WTC11 (cell line): ENCODE measurements around the gene SLC12A4. TPM values are rescaled to one million over a fixed set of nuclear protein-coding genes. Genes with fewer than 3 reads are reported as not detected.

Source experiments
- ATAC-seq: fragments of 200-7000 bp; cut with Tn5 transposase; 2 replicates; pipeline ENCODE4 v1.10.0; 2021; ENCODE audit warnings: mild to moderate bottlenecking, moderate library complexity
- CTCF ChIA-PET: fragments of 300-600 bp; sonication (Branson Sonifier 250); formaldehyde crosslinking; loops from one replicate; lab custom pipeline; 2021; ENCODE audit warnings: antibody characterized with exemption; lab: Charles Lee
- POLR2A ChIA-PET: fragments of 350-600 bp; sonication (Branson Sonifier 250); formaldehyde crosslinking; loops from one replicate; lab custom pipeline; 2021; ENCODE audit warnings: antibody characterized with exemption; lab: Charles Lee
- DNase-seq: peaks from one replicate; pipeline ENCODE4 v3.0.0; 2021; ENCODE audit warnings: low spot score
- H3K27ac Mint-ChIP-seq: 2 replicates; pipeline ENCODE4 v1.8.0; 2021; ENCODE audit warnings: mixed read lengths
- H3K27me3 Mint-ChIP-seq: 2 replicates; pipeline ENCODE4 v1.8.0; 2021; ENCODE audit warnings: low read depth, mild to moderate bottlenecking, moderate library complexity, mixed read lengths
- H3K36me3 Mint-ChIP-seq: 2 replicates; pipeline ENCODE4 v1.8.0; 2021; ENCODE audit warnings: mixed read lengths
- H3K4me1 Mint-ChIP-seq: 2 replicates; pipeline ENCODE4 v1.8.0; 2022; ENCODE audit warnings: mixed read lengths
- H3K4me3 Mint-ChIP-seq: 2 replicates; pipeline ENCODE4 v1.8.0; 2021; ENCODE audit warnings: mild to moderate bottlenecking, moderate library complexity, mixed read lengths
- H3K9me3 Mint-ChIP-seq: 2 replicates; pipeline ENCODE4 v1.8.0; 2021; ENCODE audit warnings: mixed read lengths
- ARID4B ChIP-seq: sonication (generic); formaldehyde crosslinking; IDR thresholded peaks from 2 replicates; pipeline ENCODE4 v1.8.0; 2023; ENCODE audit warnings: missing genetic modification reagents, mild to moderate bottlenecking, borderline replicate concordance
- CTCF ChIP-seq: fragments of 200-600 bp; IDR thresholded peaks from 2 replicates; pipeline ENCODE4 v1.8.0; 2022; ENCODE audit warnings: antibody characterized with exemption
- FOXK1 ChIP-seq: sonication (generic); formaldehyde crosslinking; IDR thresholded peaks from 2 replicates; pipeline ENCODE4 v1.8.0; 2022; ENCODE audit warnings: mild to moderate bottlenecking, moderate library complexity, missing genetic modification reagents
- FOXP1 ChIP-seq: sonication (generic); formaldehyde crosslinking; IDR thresholded peaks from 2 replicates; pipeline ENCODE4 v1.8.0; 2022; ENCODE audit warnings: missing genetic modification reagents, mild to moderate bottlenecking, moderate library complexity, borderline replicate concordance
- GABPB1 ChIP-seq: sonication (generic); formaldehyde crosslinking; IDR thresholded peaks from 2 replicates; pipeline ENCODE4 v1.8.1; 2023; ENCODE audit warnings: mild to moderate bottlenecking, missing genetic modification reagents
- HMGXB4 ChIP-seq: sonication (generic); formaldehyde crosslinking; IDR thresholded peaks from 2 replicates; pipeline ENCODE4 v1.8.1; 2023; ENCODE audit warnings: mild to moderate bottlenecking, moderate library complexity, missing genetic modification reagents
- KAT7 ChIP-seq: sonication (generic); formaldehyde crosslinking; IDR thresholded peaks from 2 replicates; pipeline ENCODE4 v1.8.1; 2023; ENCODE audit warnings: missing genetic modification reagents, mild to moderate bottlenecking, borderline replicate concordance
- MLX ChIP-seq: sonication (generic); formaldehyde crosslinking; IDR thresholded peaks from 2 replicates; pipeline ENCODE4 v1.8.1; 2023; ENCODE audit warnings: mild to moderate bottlenecking, missing genetic modification reagents, moderate library complexity
- NFYB ChIP-seq: sonication (generic); formaldehyde crosslinking; conservative IDR thresholded peaks from 2 replicates; pipeline ENCODE4 v1.8.0; 2022; ENCODE audit warnings: low read depth, missing genetic modification reagents
- NR1H2 ChIP-seq: sonication (generic); formaldehyde crosslinking; IDR thresholded peaks from 2 replicates; pipeline ENCODE4 v1.9.0; 2021; ENCODE audit warnings: mild to moderate bottlenecking, moderate library complexity, missing genetic modification reagents
- NR2C2 ChIP-seq: sonication (generic); formaldehyde crosslinking; IDR thresholded peaks from 2 replicates; pipeline ENCODE4 v1.8.0; 2022; ENCODE audit warnings: mild to moderate bottlenecking, missing genetic modification reagents
- OVOL2 ChIP-seq: fragments of 250-450 bp; sonication (Bioruptor Pico); IDR thresholded peaks from 2 replicates; pipeline ENCODE4 v1.9.0; 2021; ENCODE audit warnings: mild to moderate bottlenecking, borderline replicate concordance
- SOX15 ChIP-seq: fragments of 250-450 bp; sonication (Bioruptor Pico); IDR thresholded peaks from 2 replicates; pipeline ENCODE4 v1.9.0; 2021; ENCODE audit warnings: mild to moderate bottlenecking
- SP1 ChIP-seq: sonication (generic); formaldehyde crosslinking; conservative IDR thresholded peaks from 2 replicates; pipeline ENCODE4 v1.8.1; 2022; ENCODE audit warnings: missing genetic modification reagents
- ZNF121 ChIP-seq: sonication (generic); formaldehyde crosslinking; IDR thresholded peaks from 2 replicates; pipeline ENCODE4 v1.8.0; 2023; ENCODE audit warnings: missing genetic modification reagents
- ZNF219 ChIP-seq: sonication (generic); formaldehyde crosslinking; IDR thresholded peaks from 2 replicates; pipeline ENCODE4 v1.8.0; 2023; ENCODE audit warnings: missing genetic modification reagents, mild to moderate bottlenecking, borderline replicate concordance
- ZNF416 ChIP-seq: fragments of 250-450 bp; sonication (Bioruptor Pico); IDR thresholded peaks from 2 replicates; pipeline ENCODE4 v1.9.0; 2021; ENCODE audit warnings: mild to moderate bottlenecking, inconsistent platforms
- total RNA-seq: library from RNA; stranded (reverse); gene quantifications from 3 replicates; pipeline ENCODE4 v1.2.3, GENCODE V29; 2021

Gene SLC12A4
- total RNA-seq, 1 experiment from 2014 or later = 94.1 TPM

DNA sequence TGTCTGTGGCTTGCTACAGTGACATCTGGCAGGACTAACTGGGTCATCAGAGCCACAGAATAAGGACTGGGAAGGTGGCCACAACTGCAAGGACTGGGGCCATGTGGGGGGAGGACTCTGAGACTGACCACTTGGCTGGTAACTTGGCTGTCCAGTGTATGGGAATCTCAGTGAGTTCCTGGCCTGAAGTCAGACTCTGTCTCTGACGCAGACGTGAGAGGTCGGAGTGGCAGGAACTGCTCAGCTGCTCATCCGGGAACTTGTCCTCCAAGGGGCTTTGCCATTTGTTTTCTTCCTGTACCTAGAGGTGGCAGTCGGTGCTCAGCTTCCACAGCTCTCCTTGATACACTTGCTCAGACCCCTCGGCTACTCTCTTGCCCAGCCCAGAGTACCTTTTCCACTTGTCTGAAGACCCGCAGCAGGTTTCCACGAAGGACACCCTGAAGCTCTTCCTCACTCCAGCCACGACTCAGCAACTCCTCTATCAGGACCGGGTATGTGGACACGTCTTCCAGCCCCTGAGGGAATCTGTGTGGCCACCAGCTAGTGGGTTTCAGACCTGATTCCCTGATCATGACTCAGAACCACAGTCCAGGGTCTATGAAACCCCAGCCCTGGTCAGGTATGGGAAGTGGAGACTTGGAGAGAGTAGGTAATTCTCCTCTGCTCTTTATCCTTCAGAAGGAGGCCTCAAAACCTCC lies 19.2 kb upstream of the SLC12A4 start:
- Mint-ChIP-seq H3K27me3 (peaks cover 18% of the 10 kb centered on the region), H3K27ac (no peak overlapping the region), H3K4me3 (no peak overlapping the region), H3K36me3 (no peaks in the 10 kb centered on the region), H3K9me3 (no peaks in the 10 kb centered on the region), H3K4me1 (peaks cover 6% of the 10 kb centered on the region)
- CTCF ChIA-PET = interaction anchor here (1.2 to 1.5 kb wide), 3 partner anchors 52 to 171 kb away, joined by 3 to 8 read pairs (median 4); no protein-coding TSS in a partner anchor
- POLR2A ChIA-PET = no interaction called here
- ATAC-seq = no peak
- DNase-seq = no peak
- TF ChIP-seq SOX15 (no peak), NFYB (CRISPR knock-in tag) (no peak), MLX (CRISPR knock-in tag) (no peak)
- TF ChIP-seq, all 79 proteins: peak for 0

DNA sequence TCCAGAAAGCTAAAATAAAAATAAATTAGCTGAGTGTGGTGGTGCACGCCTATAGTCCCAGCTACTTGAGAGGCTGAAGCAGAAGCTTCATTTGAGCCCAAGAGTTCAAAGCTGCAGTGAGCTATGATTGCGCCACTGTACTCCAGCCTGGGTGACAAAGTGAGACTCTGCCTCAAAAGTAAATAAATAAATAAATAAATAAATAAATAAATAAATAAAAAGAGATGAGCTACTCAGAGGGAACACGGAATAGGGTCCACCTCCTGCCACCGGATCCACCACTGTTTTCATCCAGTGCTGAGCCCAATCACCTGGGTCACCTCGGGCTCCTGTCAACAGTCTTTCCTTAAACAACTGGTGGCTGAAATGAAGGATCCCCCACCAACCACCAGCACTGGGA lies 18.5 kb upstream of the SLC12A4 start:
- Mint-ChIP-seq H3K4me1 (peaks cover 6% of the 10 kb centered on the region), H3K9me3 (no peaks in the 10 kb centered on the region), H3K36me3 (no peaks in the 10 kb centered on the region), H3K27ac (no peak overlapping the region), H3K4me3 (no peak overlapping the region), H3K27me3 (peaks cover 14% of the 10 kb centered on the region)
- no peak for ATAC-seq
- ChIA-PET POLR2A (no interaction called here), CTCF (interaction anchor here (1.2 to 1.5 kb wide), 3 partner anchors 51 to 170 kb away, joined by 3 to 8 read pairs (median 4); no protein-coding TSS in a partner anchor)
- no peak for DNase-seq
- TF ChIP-seq OVOL2 (CRISPR knock-in tag) (no peak), ARID4B (CRISPR knock-in tag) (no peak)

GRCh38 chr16:67982011-67982696 lies 13.7 kb upstream of the SLC12A4 start:
- ChIA-PET POLR2A (no interaction called here), CTCF (interaction anchor here (0.6 to 4.3 kb wide), 5 partner anchors 12 to 58 kb away, joined by 3 to 13 read pairs (median 5); no protein-coding TSS in a partner anchor)
- H3K4me3 Mint-ChIP-seq = no peak overlapping the region
- ATAC-seq (no peak), DNase-seq (no peak)
- no peak overlapping the region for H3K27ac Mint-ChIP-seq
- TF ChIP-seq ZNF121 (CRISPR knock-in tag) = peak; percentile 31; the same call in 1 of the 2 replicates
- no peak for TF ChIP-seq ZNF219 (CRISPR knock-in tag)
- H3K27me3 Mint-ChIP-seq = peaks cover 11% of the 10 kb centered on the region
- H3K36me3 Mint-ChIP-seq = no peaks in the 10 kb centered on the region
- H3K4me1 Mint-ChIP-seq = peaks cover 6% of the 10 kb centered on the region
- no peaks in the 10 kb centered on the region for H3K9me3 Mint-ChIP-seq

DNA sequence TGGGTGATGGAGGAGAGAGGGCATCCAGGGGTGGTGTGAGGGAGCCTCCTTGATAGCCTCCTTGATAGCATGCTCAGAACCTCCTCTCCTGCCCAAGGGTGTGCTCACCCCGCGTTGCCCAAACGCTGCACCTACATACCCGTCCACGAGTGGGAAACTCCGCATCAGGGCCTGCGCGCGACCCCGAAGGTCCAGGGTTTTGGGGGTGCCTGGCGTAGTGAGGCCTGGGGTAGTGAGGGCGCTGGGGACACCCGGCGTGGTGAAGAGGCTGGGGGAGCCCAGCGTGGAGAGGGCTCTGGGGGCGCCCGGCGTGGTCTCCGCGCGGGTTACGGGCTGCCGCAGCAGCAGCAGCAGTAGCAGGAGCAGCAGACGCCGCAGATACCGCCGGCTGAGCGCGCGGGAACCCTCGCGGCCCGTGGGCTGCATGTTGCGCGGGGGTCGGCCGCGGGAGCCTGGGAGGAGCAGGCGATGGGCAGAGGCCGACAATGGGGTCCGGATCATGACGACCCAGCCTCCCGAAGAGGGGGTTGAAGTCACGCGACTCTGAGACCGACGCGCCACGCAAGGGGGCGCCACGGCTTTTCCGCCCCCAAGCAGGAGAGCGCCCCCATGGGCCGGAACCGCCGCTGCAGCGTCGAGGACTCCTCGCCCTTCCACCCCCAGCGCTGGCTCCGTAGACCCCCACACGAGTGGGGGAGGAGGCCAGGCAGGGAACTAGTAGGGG lies 11.7 kb upstream of the SLC12A4 start, which contains the start of gene DPEP3:
DPEP3 (minus strand) TSS at position 545 of the 724 bp plus-strand sequence; CDS start at position 426, 119 bp downstream.
- H3K36me3 Mint-ChIP-seq = no peaks in the 10 kb centered on the region
- no peak within 1 kb of the TSS for H3K4me3 Mint-ChIP-seq
- H3K27me3 Mint-ChIP-seq = peaks cover 13% of the 10 kb centered on the region
- CTCF ChIA-PET = interaction anchor here (0.7 to 4.3 kb wide), 9 partner anchors 10 to 60 kb away, joined by 3 to 13 read pairs (median 3); partner anchors contain the start of genes DPEP2NB and SLC12A4
- H3K4me1 Mint-ChIP-seq = peaks cover 6% of the 10 kb centered on the region
- ATAC-seq (peak; percentile 89), DNase-seq (peak; percentile 83)
- H3K9me3 Mint-ChIP-seq = no peaks in the 10 kb centered on the region
- POLR2A ChIA-PET = no interaction called here
- no peak within 1 kb of the TSS for H3K27ac Mint-ChIP-seq
- peak; percentile 80 for TF ChIP-seq CTCF
- TF ChIP-seq HMGXB4 = peak; percentile 88; the same call in 1 of the 2 replicates
- TF ChIP-seq FOXK1 (CRISPR knock-in tag) = no peak
- peak; percentile 49; the same call in 1 of the 2 replicates for TF ChIP-seq FOXP1 (CRISPR knock-in tag)
- no peak for TF ChIP-seq GABPB1 (CRISPR knock-in tag)
- TF ChIP-seq SP1 (CRISPR knock-in tag) = peak; percentile 54; the same call in 1 of the 2 replicates
- no peak for TF ChIP-seq ZNF416 (CRISPR knock-in tag)
- no peak for TF ChIP-seq KAT7 (CRISPR knock-in tag)
- no peak for TF ChIP-seq NR2C2
- TF ChIP-seq NR1H2 (CRISPR knock-in tag) = no peak
